Raji (cell line): ENCODE measurements around the gene LRRIQ3.

ENCODE experiments used
- POLR2A ChIP-seq: IDR thresholded peaks from 2 replicates; pipeline ENCODE4 v1.6.1; 2011; ENCODE audit warnings: low read depth, low read length, control low read depth; ENCODE audit not compliant: insufficient read depth

The LRRIQ3 gene

GRCh38 chr1:74162333-74162732, 35.6 kb downstream of the LRRIQ3 start:
- no peak for TF ChIP-seq POLR2A

- TF ChIP-seq POLR2A = no peak
Observed at GRCh38 chr1:74161497-74161896, 36.5 kb downstream of the LRRIQ3 start.

GRCh38 chr1:74160046-74160445, 37.9 kb downstream of the LRRIQ3 start:
- no peak for TF ChIP-seq POLR2A

- TF ChIP-seq POLR2A = no peak
Observed at GRCh38 chr1:74145086-74145485, 52.9 kb downstream of the LRRIQ3 start.

GRCh38 chr1:74113333-74113732, 84.6 kb downstream of the LRRIQ3 start:
- no peak for TF ChIP-seq POLR2A

- TF ChIP-seq POLR2A = no peak
Observed at GRCh38 chr1:74107394-74107793, 90.6 kb downstream of the LRRIQ3 start.

- no peak for TF ChIP-seq POLR2A
Observed at GRCh38 chr1:74091371-74091770, 106.6 kb downstream of the LRRIQ3 start.

GRCh38 chr1:74083128-74083527, 114.8 kb downstream of the LRRIQ3 start:
- no peak for TF ChIP-seq POLR2A

- no peak for TF ChIP-seq POLR2A
Observed at GRCh38 chr1:74065081-74065480, 132.9 kb downstream of the LRRIQ3 start.

- TF ChIP-seq POLR2A = no peak
Observed at GRCh38 chr1:74057719-74058118, 140.3 kb downstream of the LRRIQ3 start.

- TF ChIP-seq POLR2A = no peak
Observed at GRCh38 chr1:74053407-74053806, 144.6 kb downstream of the LRRIQ3 start.

- no peak for TF ChIP-seq POLR2A
Observed at GRCh38 chr1:74050386-74050785, 147.6 kb downstream of the LRRIQ3 start.

- TF ChIP-seq POLR2A = no peak
Observed at GRCh38 chr1:74038042-74038441, 159.9 kb downstream of the LRRIQ3 start.

- TF ChIP-seq POLR2A = no peak
Observed at GRCh38 chr1:74012583-74012982, 185.4 kb downstream of the LRRIQ3 start.

- no peak for TF ChIP-seq POLR2A
Observed at GRCh38 chr1:74011736-74012135, 186.2 kb downstream of the LRRIQ3 start.

- TF ChIP-seq POLR2A = no peak
Observed at GRCh38 chr1:74010206-74010605, 187.8 kb downstream of the LRRIQ3 start.

- no peak for TF ChIP-seq POLR2A
Observed at GRCh38 chr1:74005533-74005932, 192.4 kb downstream of the LRRIQ3 start.

- no peak for TF ChIP-seq POLR2A
Observed at GRCh38 chr1:74003806-74004205, 194.2 kb downstream of the LRRIQ3 start.

GRCh38 chr1:73998348-73998959, 199.5 kb downstream of the LRRIQ3 start:
- TF ChIP-seq POLR2A = no peak
